ENCODE data around the gene CASP10.
A peak's percentile ranks its signal among the peaks of the same experiment; 100 is the strongest.
"Not testable (repeated sequence)": the region's sequence is repeated elsewhere in the genome, so short reads cannot be mapped to it uniquely, and the experiment has no call there.

The CASP10 gene

GRCh38 chr2:201171259-201171814, 11.6 kb upstream of the CASP10 start:
- intact Hi-C loops (cut with micrococcal nuclease), result loop anchor here (10.0 kb wide), 1 partner anchor 207 kb away; the partner anchor contains the start of gene ORC2
- peaks cover 14% of the 10 kb centered on the region for H3K9me3 Mint-ChIP-seq
- peaks cover 30% of the 10 kb centered on the region for H3K4me1 Mint-ChIP-seq (ENCODE audit: low read depth)
- peaks cover 15% of the 10 kb centered on the region for H3K36me3 Mint-ChIP-seq (ENCODE audit: low read depth)
- no peak overlapping the region for H3K4me3 Mint-ChIP-seq
- H3K27me3 Mint-ChIP-seq, result no peaks in the 10 kb centered on the region
- no peak overlapping the region for H3K27ac Mint-ChIP-seq

DNA sequence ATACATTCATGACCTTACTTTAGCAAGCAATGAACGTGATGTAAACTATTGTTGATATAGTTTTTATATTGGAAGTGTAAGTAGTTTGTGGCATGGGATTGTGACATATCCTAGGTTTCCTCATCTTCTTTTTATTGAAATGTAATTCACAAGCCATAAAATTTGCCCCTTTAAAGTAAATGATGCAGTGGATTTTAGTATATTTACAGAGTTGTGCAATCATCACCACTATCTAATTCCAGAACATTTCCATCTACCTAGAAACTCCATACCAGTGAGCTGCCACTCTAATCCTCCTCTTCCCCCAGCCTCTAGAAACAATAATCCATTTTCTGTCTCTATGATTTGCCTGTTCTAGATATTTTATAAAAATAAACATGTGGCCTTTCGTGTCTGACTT, 10.7 kb upstream of the CASP10 start:
- intact Hi-C loops (cut with micrococcal nuclease), result loop anchor here (10.0 kb wide), 1 partner anchor 207 kb away; the partner anchor contains the start of gene ORC2
- Mint-ChIP-seq H3K4me1 (ENCODE audit: low read depth) (peaks cover 25% of the 10 kb centered on the region), H3K27ac (no peak overlapping the region), H3K27me3 (no peaks in the 10 kb centered on the region), H3K36me3 (ENCODE audit: low read depth) (peaks cover 6% of the 10 kb centered on the region), H3K4me3 (no peak overlapping the region), H3K9me3 (peaks cover 7% of the 10 kb centered on the region)

GRCh38 chr2:201174687-201175086, 8.3 kb upstream of the CASP10 start:
- no peaks in the 10 kb centered on the region for H3K27me3 Mint-ChIP-seq
- no peak overlapping the region for H3K27ac Mint-ChIP-seq
- H3K4me1 Mint-ChIP-seq (ENCODE audit: low read depth), result peaks cover 9% of the 10 kb centered on the region
- no peaks in the 10 kb centered on the region for H3K9me3 Mint-ChIP-seq
- no peaks in the 10 kb centered on the region for H3K36me3 Mint-ChIP-seq (ENCODE audit: low read depth)
- H3K4me3 Mint-ChIP-seq, result no peak overlapping the region
- intact Hi-C loops (cut with micrococcal nuclease), result loop anchor here (5.0 to 10.0 kb wide), 3 partner anchors 57 to 210 kb away; partner anchors contain the start of genes CFLAR, HYCC2, NDUFB3 and ORC2

DNA sequence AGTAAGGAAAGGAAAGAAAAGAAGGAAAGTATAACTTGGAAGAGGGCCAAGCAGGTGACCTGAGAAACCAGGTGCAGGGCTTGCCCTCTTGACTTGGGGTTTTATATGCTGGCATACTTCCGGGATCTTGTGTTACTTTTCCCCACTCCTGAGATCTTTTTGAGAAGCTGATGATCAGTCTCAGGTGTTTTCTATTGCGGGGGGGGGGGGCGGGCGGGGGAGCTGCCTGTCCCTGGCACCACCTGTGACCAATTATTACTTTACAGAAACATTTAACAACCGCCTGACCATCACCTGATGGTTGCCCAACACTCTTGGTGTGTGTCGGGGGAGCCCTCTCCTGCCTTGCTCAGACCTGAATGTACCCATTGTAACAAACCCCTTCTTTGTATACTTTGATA, 6.9 kb upstream of the CASP10 start:
- Mint-ChIP-seq H3K27me3 (no peaks in the 10 kb centered on the region), H3K4me1 (ENCODE audit: low read depth) (peaks cover 17% of the 10 kb centered on the region), H3K4me3 (no peak overlapping the region), H3K27ac (no peak overlapping the region), H3K9me3 (no peaks in the 10 kb centered on the region), H3K36me3 (ENCODE audit: low read depth) (no peaks in the 10 kb centered on the region)
- intact Hi-C loops (cut with micrococcal nuclease), result loop anchor here (5.0 to 10.0 kb wide), 3 partner anchors 59 to 211 kb away; partner anchors contain the start of genes CFLAR, HYCC2, NDUFB3 and ORC2

DNA sequence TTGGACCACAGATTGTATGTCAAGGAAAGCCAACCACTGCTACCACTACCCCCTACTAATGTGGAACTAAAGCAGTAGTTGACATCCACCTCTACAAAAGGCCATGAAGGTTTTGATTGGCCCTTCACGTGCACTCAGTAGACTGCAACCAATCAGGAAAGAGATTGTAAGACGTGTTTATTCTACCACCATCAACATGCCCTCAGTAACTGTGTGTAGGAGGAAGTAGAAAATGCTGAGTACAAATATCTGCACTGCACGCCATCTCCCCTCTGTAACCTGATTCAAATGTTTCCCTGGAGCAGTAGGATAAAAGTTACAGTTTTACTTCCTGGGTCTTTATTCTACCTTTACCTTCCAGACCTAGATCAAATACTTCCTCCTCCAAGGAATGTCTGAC, 2.9 kb upstream of the CASP10 start:
- H3K27me3 Mint-ChIP-seq, result no peaks in the 10 kb centered on the region
- no peak overlapping the region for H3K4me3 Mint-ChIP-seq
- no peaks in the 10 kb centered on the region for H3K9me3 Mint-ChIP-seq
- intact Hi-C loops (cut with micrococcal nuclease), result loop anchor here (5.0 kb wide), 1 partner anchor 468 kb away; no protein-coding TSS in a partner anchor
- H3K27ac Mint-ChIP-seq, result peak overlapping the region; percentile 80
- peaks cover 24% of the 10 kb centered on the region for H3K4me1 Mint-ChIP-seq (ENCODE audit: low read depth)
- H3K36me3 Mint-ChIP-seq (ENCODE audit: low read depth), result peaks cover 8% of the 10 kb centered on the region

DNA sequence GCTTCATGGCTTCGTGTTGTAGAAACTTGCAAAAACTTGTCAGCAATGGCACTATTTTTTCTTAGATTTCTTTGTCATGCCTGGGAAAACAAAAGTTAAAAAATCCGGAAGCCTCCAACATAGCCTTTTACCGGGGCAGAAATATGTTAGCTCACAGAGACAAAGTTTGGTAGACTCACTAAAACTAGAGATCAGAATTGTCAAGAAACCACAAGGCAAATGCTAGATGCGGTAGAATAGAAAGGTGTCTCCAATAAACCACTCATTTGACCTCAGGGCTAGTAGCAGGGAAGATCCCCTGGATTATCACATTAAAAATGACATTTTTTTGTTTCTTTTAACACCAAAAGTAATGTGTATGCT, 405 bp downstream of the CASP10 start:
- Mint-ChIP-seq H3K9me3 (no peaks in the 10 kb centered on the region), H3K27me3 (no peaks in the 10 kb centered on the region), H3K4me3 (peak overlapping the region; percentile 90), H3K36me3 (ENCODE audit: low read depth) (peaks cover 41% of the 10 kb centered on the region), H3K27ac (peak overlapping the region; percentile 93), H3K4me1 (ENCODE audit: low read depth) (peaks cover 42% of the 10 kb centered on the region)
- intact Hi-C loops (cut with micrococcal nuclease), result loop anchor here (5.0 kb wide), 1 partner anchor 471 kb away; no protein-coding TSS in a partner anchor

- Mint-ChIP-seq H3K36me3 (ENCODE audit: low read depth) (peaks cover 46% of the 10 kb centered on the region), H3K4me1 (ENCODE audit: low read depth) (peaks cover 42% of the 10 kb centered on the region), H3K27ac (peak overlapping the region; percentile 93), H3K4me3 (peak overlapping the region; percentile 90)
- not testable (repeated sequence) for H3K9me3 Mint-ChIP-seq, H3K27me3 Mint-ChIP-seq
- intact Hi-C loops (cut with micrococcal nuclease), result loop anchor here (5.0 kb wide), 1 partner anchor 472 kb away; no protein-coding TSS in a partner anchor
These were observed 894 bp downstream of the CASP10 start for GRCh38 chr2:201183835-201184234.

- Mint-ChIP-seq H3K27ac (peak overlapping the region; percentile 93), H3K4me1 (ENCODE audit: low read depth) (peaks cover 42% of the 10 kb centered on the region), H3K4me3 (peak overlapping the region; percentile 90), H3K36me3 (ENCODE audit: low read depth) (peaks cover 50% of the 10 kb centered on the region)
- not testable (repeated sequence) for H3K27me3 Mint-ChIP-seq, H3K9me3 Mint-ChIP-seq
- intact Hi-C loops (cut with micrococcal nuclease), result loop anchor here (5.0 kb wide), 1 partner anchor 472 kb away; no protein-coding TSS in a partner anchor
These were observed 1.3 kb downstream of the CASP10 start for GRCh38 chr2:201184248-201184647.

GRCh38 chr2:201185863-201186262, 2.9 kb downstream of the CASP10 start:
- no peaks in the 10 kb centered on the region for H3K9me3 Mint-ChIP-seq
- H3K27me3 Mint-ChIP-seq, result no peaks in the 10 kb centered on the region
- H3K36me3 Mint-ChIP-seq (ENCODE audit: low read depth), result peaks cover 66% of the 10 kb centered on the region
- H3K4me1 Mint-ChIP-seq (ENCODE audit: low read depth), result peaks cover 39% of the 10 kb centered on the region
- H3K27ac Mint-ChIP-seq, result peak overlapping the region; percentile 37
- intact Hi-C loops (cut with micrococcal nuclease), result no loop called here
- peak overlapping the region; percentile 54 for H3K4me3 Mint-ChIP-seq

DNA sequence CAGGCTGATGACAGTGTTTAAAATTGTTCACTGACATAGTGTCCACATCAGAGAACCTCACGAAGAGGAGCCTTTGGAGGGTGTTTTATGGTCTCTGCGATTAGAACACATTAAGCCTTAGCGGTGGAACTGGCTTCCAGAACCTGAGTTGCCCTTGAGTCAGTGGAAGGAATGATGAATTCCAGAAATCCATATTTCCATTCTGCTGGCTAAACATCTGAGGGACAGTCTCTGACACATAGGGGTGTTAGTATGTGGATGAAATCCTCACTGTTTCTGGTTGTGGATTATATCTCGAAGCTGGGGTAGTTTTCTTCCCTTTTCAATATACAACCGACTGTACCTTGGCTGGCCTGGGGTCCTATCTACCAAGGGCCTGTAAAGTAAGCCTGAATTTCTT, 4.0 kb downstream of the CASP10 start:
- H3K27me3 Mint-ChIP-seq, result no peaks in the 10 kb centered on the region
- peaks cover 39% of the 10 kb centered on the region for H3K4me1 Mint-ChIP-seq (ENCODE audit: low read depth)
- H3K36me3 Mint-ChIP-seq (ENCODE audit: low read depth), result peaks cover 77% of the 10 kb centered on the region
- no peak overlapping the region for H3K4me3 Mint-ChIP-seq
- H3K9me3 Mint-ChIP-seq, result no peaks in the 10 kb centered on the region
- H3K27ac Mint-ChIP-seq, result no peak overlapping the region
- intact Hi-C loops (cut with micrococcal nuclease), result no loop called here

GRCh38 chr2:201188449-201188848, 5.5 kb downstream of the CASP10 start:
- H3K4me3 Mint-ChIP-seq, result no peak overlapping the region
- peaks cover 91% of the 10 kb centered on the region for H3K36me3 Mint-ChIP-seq (ENCODE audit: low read depth)

GRCh38 chr2:201191132-201191875, 8.4 kb downstream of the CASP10 start:
- Mint-ChIP-seq H3K4me1 (ENCODE audit: low read depth) (peaks cover 30% of the 10 kb centered on the region), H3K9me3 (no peaks in the 10 kb centered on the region), H3K27me3 (no peaks in the 10 kb centered on the region), H3K4me3 (no peak overlapping the region), H3K27ac (no peak overlapping the region), H3K36me3 (ENCODE audit: low read depth) (peaks cover 90% of the 10 kb centered on the region)
- intact Hi-C loops (cut with micrococcal nuclease), result no loop called here

More at GRCh38 chr2:201188449-201188848, 5.5 kb downstream of the CASP10 start:
- intact Hi-C loops (cut with micrococcal nuclease), result no loop called here
- H3K27me3 Mint-ChIP-seq, result no peaks in the 10 kb centered on the region
- H3K4me1 Mint-ChIP-seq (ENCODE audit: low read depth), result peaks cover 41% of the 10 kb centered on the region
- H3K9me3 Mint-ChIP-seq, result no peaks in the 10 kb centered on the region
- H3K27ac Mint-ChIP-seq, result no peak overlapping the region

DNA sequence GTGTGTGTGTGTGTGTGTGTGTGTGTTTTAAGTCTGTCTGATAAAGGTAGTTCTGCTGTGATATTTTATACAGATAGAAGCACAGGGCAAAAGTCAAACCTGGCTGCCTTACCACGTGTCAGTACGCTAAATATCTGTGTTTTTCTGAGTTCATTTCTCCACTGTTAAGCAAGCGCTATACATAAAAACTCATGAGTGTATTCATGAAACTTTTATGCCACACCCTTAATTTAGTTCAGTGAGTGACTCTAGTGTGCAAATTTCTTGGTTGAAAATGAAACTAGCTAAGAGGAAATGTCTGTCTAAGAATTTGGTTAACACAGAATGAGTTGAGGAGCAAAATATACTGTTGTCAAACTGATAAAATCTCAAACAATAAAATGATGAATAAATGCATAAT, 11.2 kb downstream of the CASP10 start:
- peaks cover 23% of the 10 kb centered on the region for H3K4me1 Mint-ChIP-seq (ENCODE audit: low read depth)
- peak overlapping the region; percentile 25 for H3K27ac Mint-ChIP-seq
- intact Hi-C loops (cut with micrococcal nuclease), result no loop called here
- no peaks in the 10 kb centered on the region for H3K27me3 Mint-ChIP-seq
- peaks cover 76% of the 10 kb centered on the region for H3K36me3 Mint-ChIP-seq (ENCODE audit: low read depth)
- no peak overlapping the region for H3K4me3 Mint-ChIP-seq
- no peaks in the 10 kb centered on the region for H3K9me3 Mint-ChIP-seq

DNA sequence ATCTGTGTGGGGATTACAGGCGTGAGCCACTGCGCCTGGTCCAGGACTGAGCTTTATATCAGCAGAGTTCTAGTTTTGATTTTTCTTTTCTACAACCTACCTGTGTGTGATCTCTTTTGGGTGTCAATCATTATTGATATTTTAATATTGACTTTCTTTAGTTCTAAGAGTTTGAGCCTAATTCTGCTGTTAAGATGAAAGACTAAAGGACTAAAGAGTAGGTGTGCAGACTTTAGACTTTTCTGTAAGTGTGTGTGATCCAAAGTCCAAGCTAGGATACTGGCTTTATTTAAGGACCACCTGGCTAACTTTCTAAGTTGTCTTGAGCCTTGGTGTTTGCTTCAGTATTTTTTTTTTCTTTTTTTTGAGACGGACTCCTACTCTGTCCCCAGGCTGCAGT, 12.4 kb downstream of the CASP10 start:
- Mint-ChIP-seq H3K36me3 (ENCODE audit: low read depth) (peaks cover 75% of the 10 kb centered on the region), H3K27me3 (no peaks in the 10 kb centered on the region), H3K9me3 (no peaks in the 10 kb centered on the region), H3K27ac (no peak overlapping the region), H3K4me1 (ENCODE audit: low read depth) (peaks cover 17% of the 10 kb centered on the region), H3K4me3 (no peak overlapping the region)
- intact Hi-C loops (cut with micrococcal nuclease), result no loop called here
